Heart right ventricle (tissue), 16 donors: ENCODE data around the gene CACNA1B. TPM values are rescaled to one million over a fixed set of nuclear protein-coding genes. Genes with fewer than 3 reads are reported as not detected.
"Not testable (repeated sequence)": the region's sequence is repeated elsewhere in the genome, so short reads cannot be mapped to it uniquely, and the experiment has no call there.

Experiments
- ATAC-seq, 8 donors: fragments of 200-7000 bp; cut with Tn5 transposase; one replicate each; pipeline ENCODE4 v1.9.1; 2020; ENCODE audit warnings: mild to moderate bottlenecking in 8 of 8, moderate library complexity in 8 of 8, moderate number of reproducible peaks in 1 of 8
- DNase-seq, 2 donors: peaks; one replicate each; pipeline ENCODE4 v3.0.0-alpha.2; 2020
- H3K27ac ChIP-seq, 10 donors: fragments of 200-600 bp; sonication (generic) in 2 of 10; one replicate each; pipeline versions ENCODE4 v1.5.0 to v1.8.0; 2020 to 2022; ENCODE audit warnings: mild to moderate bottlenecking in 3 of 10
- H3K27me3 ChIP-seq, 7 donors: fragments of 200-600 bp; one replicate each; pipeline ENCODE4 v1.8.0; 2021 to 2022; ENCODE audit warnings: mild to moderate bottlenecking in 2 of 7
- H3K36me3 ChIP-seq, 9 donors: fragments of 200-600 bp; sonication (generic) in 1 of 9; one replicate each; pipeline versions ENCODE4 v1.5.0 to v1.8.0; 2020 to 2022; ENCODE audit warnings: mild to moderate bottlenecking in 2 of 9
- H3K4me1 ChIP-seq, 9 donors: fragments of 200-600 bp; sonication (generic) in 1 of 9; one replicate each; pipeline versions ENCODE4 v1.5.0 to v1.8.0; 2020 to 2022; ENCODE audit warnings: mild to moderate bottlenecking in 4 of 9
- H3K4me3 ChIP-seq, 10 donors: fragments of 200-600 bp; sonication (generic) in 2 of 10; one replicate each; pipeline versions ENCODE4 v1.5.0 to v1.8.0; 2020 to 2022; ENCODE audit warnings: mild to moderate bottlenecking in 7 of 10, moderate library complexity in 2 of 10
- H3K9me3 ChIP-seq, 11 donors: fragments of 200-600 bp in 10 of 11; sonication (generic) in 2 of 11; one replicate each; pipeline versions ENCODE4 v1.5.0 to v1.8.0; 2013 to 2022; ENCODE audit warnings: mild to moderate bottlenecking in 2 of 11, control low read depth in 1 of 11, moderate library complexity in 1 of 11
- CTCF ChIP-seq, 9 donors: fragments of 200-600 bp; sonication (generic) in 2 of 9; IDR thresholded peaks; one replicate each; pipeline versions ENCODE4 v1.5.0 to v1.8.0; 2021 to 2022; ENCODE audit warnings: antibody characterized with exemption in 9 of 9, mild to moderate bottlenecking in 5 of 9, moderate library complexity in 1 of 9
- WGBS, 2 donors: extraction: QIAGEN DNeasy Blood & Tissue Kit; methylation state at CpG; one replicate each; pipeline ENCODE4 v1.1.7; 2013; ENCODE audit warnings: inconsistent platforms in 1 of 2; 5-methylcytosine and 5-hydroxymethylcytosine counted together
- intact Hi-C, 10 donors: fragments of 100-400 bp; cut with DNase I; formaldehyde crosslinking; loops; one replicate each; pipeline versions ENCODE4 v1.11.1 to v1.14.2; 2022
- polyA plus RNA-seq, 2 donors: library from polyadenylated mRNA; stranded (reverse); fragments of 200-250 nt; gene quantifications; one replicate each; pipeline ENCODE4 v1.2.3, GENCODE V29; 2013
- total RNA-seq, 10 donors: library from RNA; stranded (reverse); fragmentation: NEBNext Ultra II Directional in 3 of 10; extraction: Animal tissue kit (Norgen Biotek cat#: 25700) in 3 of 10; gene quantifications; one replicate each; pipeline versions ENCODE4 v1.2.1 to v1.2.4, GENCODE V29; 2021 to 2023
- donor health status: Arrhythmogenic right ventricular cardiomyopathy.
- donor health status: ischemic (EF 13 %, LVEDD 7.1; RV severe dilation, severe dysfunction).
- donor health status: healthy with polysubstance abuse.
- donor health status: DM: no; HTN: yes; CAD: no.
- donor health status: DM: no; HTN: no; CAD: no.
- donor health status: ischemic (EF 25% LVEDD 6.9; RV normal size, moderate dysfunction).
- donor health status: ischemic (EF 25% LVEDD 5.7; RV mildly dilated, moderate dysfunction).
- donor health status: healthy.
- donor health status: DM: yes; HTN: yes; CAD: no.
- donor health status: Ischemic cardiomyopathy.
- donor health status: ischemic (EF 35%, LVEDD 5.7; RV mildly dilated, moderate dysfunction).
- donor health status: nonischemic (EF 11% LVEDD 7.7; RV severe dilation, severe dysfunction).
- donor health status: DM: yes; HTN: yes; CAD: no.
- donor health status: PGD.
- donor health status: ischemic (EF 29% LVEDD 5.4; RV normal size, mild dysfunction).
- donor health status: nonischemic (EF 23%, LVEDD 6.1; RV moderate dilation, normal function).

CACNA1B gene
- total and polyA plus RNA-seq, 12 donors = under 0.01 to 0.66 (median 0.15) TPM; not detected in 1

GRCh38 chr9:138082918-138083636 lies 205.5 kb downstream of the CACNA1B start:
- no peak overlapping the region for H3K27ac ChIP-seq
- intact Hi-C loops = no loop called here
- H3K4me3 ChIP-seq = no peak overlapping the region
- no peak for TF ChIP-seq CTCF (IDR thresholded peaks at IDR 0.05)
- DNase-seq = no peak
- no peaks in the 10 kb centered on the region for H3K4me1 ChIP-seq
- H3K27me3 ChIP-seq = peaks cover 0 to 12% (median 0%) of the 10 kb centered on the region in 7 donors
- 73 to 80% methylated on average over 9 of the region's 9 CpGs for WGBS, 2 donors
- peaks cover 0 to 30% (median 13%) of the 10 kb centered on the region in 11 donors for H3K9me3 ChIP-seq
- ATAC-seq = no peak
- H3K36me3 ChIP-seq = no peaks in the 10 kb centered on the region

GRCh38 chr9:138083873-138084272 lies 206.3 kb downstream of the CACNA1B start:
- no peak for TF ChIP-seq CTCF (IDR thresholded peaks at IDR 0.05)
- no peaks in the 10 kb centered on the region for H3K4me1 ChIP-seq
- H3K9me3 ChIP-seq = peaks cover 0 to 30% (median 13%) of the 10 kb centered on the region in 11 donors
- H3K27ac ChIP-seq = no peak overlapping the region
- peaks cover 0 to 7% (median 0%) of the 10 kb centered on the region in 7 donors for H3K27me3 ChIP-seq
- 59 to 66% methylated on average over 3 of the region's 3 CpGs for WGBS, 2 donors
- H3K4me3 ChIP-seq = no peak overlapping the region
- H3K36me3 ChIP-seq = no peaks in the 10 kb centered on the region
- intact Hi-C loops = no loop called here
- no peak for ATAC-seq
- DNase-seq = no peak

GRCh38 chr9:138085568-138085967 lies 208.0 kb downstream of the CACNA1B start:
- no peak overlapping the region for H3K27ac ChIP-seq
- ATAC-seq = no peak
- no peaks in the 10 kb centered on the region for H3K4me1 ChIP-seq
- H3K4me3 ChIP-seq = no peak overlapping the region
- WGBS, 2 donors = 85 to 93% methylated on average over 4 of the region's 4 CpGs
- H3K9me3 ChIP-seq = peaks cover 0 to 30% (median 13%) of the 10 kb centered on the region in 11 donors
- DNase-seq = no peak
- H3K36me3 ChIP-seq = no peaks in the 10 kb centered on the region
- H3K27me3 ChIP-seq = peaks cover 0 to 3% (median 0%) of the 10 kb centered on the region in 7 donors
- TF ChIP-seq CTCF (IDR thresholded peaks at IDR 0.05) = no peak
- intact Hi-C loops = no loop called here

- DNase-seq, H3K4me3 ChIP-seq, H3K27ac ChIP-seq, H3K4me1 ChIP-seq, H3K36me3 ChIP-seq, ATAC-seq, H3K27me3 ChIP-seq, intact Hi-C loops: not testable (repeated sequence)
- WGBS, 2 donors = 70 to 79% methylated on average over 4 of the region's 4 CpGs
- H3K9me3 ChIP-seq = peaks cover 0 to 24% (median 0%) of the 10 kb centered on the region in 11 donors
Measured at GRCh38 chr9:138092057-138092456, 214.5 kb downstream of the CACNA1B start.

GRCh38 chr9:138094028-138094427 lies 216.4 kb downstream of the CACNA1B start:
- no peaks in the 10 kb centered on the region for H3K4me1 ChIP-seq
- intact Hi-C loops = no loop called here
- no peak for DNase-seq
- no peak for ATAC-seq
- no peak overlapping the region for H3K4me3 ChIP-seq
- H3K27ac ChIP-seq = no peak overlapping the region
- TF ChIP-seq CTCF (IDR thresholded peaks at IDR 0.05) = no peak
- WGBS, 2 donors = 87 to 91% methylated on average over 5 of the region's 5 CpGs
- no peaks in the 10 kb centered on the region for H3K27me3 ChIP-seq
- peaks cover 0 to 20% (median 0%) of the 10 kb centered on the region in 11 donors for H3K9me3 ChIP-seq
- H3K36me3 ChIP-seq = no peaks in the 10 kb centered on the region
